ENCODE data around the gene GCM1. TPM values are rescaled to one million over a fixed set of nuclear protein-coding genes. Genes with fewer than 3 reads are reported as not detected.

The GCM1 gene
- total RNA-seq, 1 experiment from 2014 or later = 0.07 TPM

- TF ChIP-seq REST (IDR thresholded peaks at IDR 0.05; ENCODE audit: low read depth) (no peak), ELF1 (IDR thresholded peaks at IDR 0.05; ENCODE audit: borderline replicate concordance, low read depth) (no peak), CBX3 (IDR thresholded peaks at IDR 0.05; ENCODE audit: low read depth) (no peak), EZH2 (IDR thresholded peaks at IDR 0.05) (no peak), CEBPB (IDR thresholded peaks at IDR 0.05; ENCODE audit: low read depth) (no peak), RAD21 (IDR thresholded peaks at IDR 0.05; ENCODE audit: low read depth) (no peak), POLR2AphosphoS5 (IDR thresholded peaks at IDR 0.05; ENCODE audit: low read depth, low read length) (no peak), CTCF (IDR thresholded peaks at IDR 0.05 in 2 of 3, conservative IDR thresholded peaks at IDR 0.05 in 1 of 3; ENCODE audit: borderline replicate concordance in 1 of 3, insufficient read depth in 1 of 3, low read depth in 2 of 3, low read length in 2 of 3) (no peak), YY1 (IDR thresholded peaks at IDR 0.05; ENCODE audit: extremely low read depth, insufficient replicate concordance, low read depth, low read length) (no peak)
Observed at GRCh38 chr6:53080813-53081212, 67.8 kb downstream of the GCM1 start (continued).

Other genes with a start within 250 kb of the GCM1 start
- gene GSTA3, start 239.1 kb downstream of the GCM1 start, total RNA-seq (2021; ENCODE audit: unreplicated experiment) = not detected
- gene GSTA4, start 153.6 kb downstream of the GCM1 start, total RNA-seq (2021; ENCODE audit: unreplicated experiment) = 2.2 TPM
- 10.7 TPM for gene CILK1, start 87.0 kb downstream of the GCM1 start, total RNA-seq (2021; ENCODE audit: unreplicated experiment)
- 71.0 TPM for gene FBXO9, start 83.4 kb downstream of the GCM1 start, total RNA-seq (2021; ENCODE audit: unreplicated experiment)
- gene ELOVL5, start 200.1 kb upstream of the GCM1 start, total RNA-seq (2021; ENCODE audit: unreplicated experiment) = 85.3 TPM

Data from HCT116 (cell line).